ENCODE results near the gene ENOSF1.
A peak's percentile ranks its signal among the peaks of the same experiment; 100 is the strongest.

Gene ENOSF1

GRCh38 chr18:711657-712400, 601 bp downstream of the ENOSF1 start:
- WGBS (ENCODE audit: extremely low coverage, insufficient coverage, low lambda C conversion rate) = no CpG with 5 or more reads among the region's 42 CpGs
- no peaks in the 10 kb centered on the region for H3K4me1 ChIP-seq (ENCODE audit: control insufficient read depth, low read depth, low read length)
- H3K36me3 ChIP-seq (ENCODE audit: control insufficient read depth, insufficient read depth, low read length) = no peaks in the 10 kb centered on the region
- no peak overlapping the region for H2BK5ac ChIP-seq (ENCODE audit: low read length)
- H3K27ac ChIP-seq (ENCODE audit: low read depth, low read length) = peak overlapping the region; percentile 67
- H3K4me2 ChIP-seq (ENCODE audit: low read length) = peak overlapping the region; percentile 99
- no peak overlapping the region for H3K23ac ChIP-seq (ENCODE audit: low read length)
- H3K9ac ChIP-seq (ENCODE audit: low read length) = peak overlapping the region; percentile 93
- H3K4me3 ChIP-seq (ENCODE audit: low read length) = peak overlapping the region; percentile 88
- H3K4ac ChIP-seq (ENCODE audit: low read depth, low read length) = no peak overlapping the region
- H2BK120ac ChIP-seq (ENCODE audit: low read depth, low read length) = no peak overlapping the region
- H4K5ac ChIP-seq (ENCODE audit: low read length) = no peak overlapping the region
- peaks cover 13% of the 10 kb centered on the region for H3K79me2 ChIP-seq (ENCODE audit: control insufficient read depth, insufficient read depth, low read length)
- peak; percentile 74 for DNase-seq
- H2AK5ac ChIP-seq (ENCODE audit: low read length) = peak overlapping the region; percentile 72
- peak overlapping the region; percentile 69 for H3K18ac ChIP-seq (ENCODE audit: low read length)
- H4K8ac ChIP-seq (ENCODE audit: low read depth, low read length) = no peak overlapping the region
- peaks cover 11% of the 10 kb centered on the region for H3K79me1 ChIP-seq (ENCODE audit: low read length)
- peak overlapping the region; percentile 93 for H3K56ac ChIP-seq (ENCODE audit: low read length)
- H3K27me3 ChIP-seq (ENCODE audit: insufficient read depth, low read length, poor library complexity) = no peaks in the 10 kb centered on the region
- H2BK15ac ChIP-seq (replicated peaks; ENCODE audit: low read depth) = no peak overlapping the region

GRCh38 chr18:711310-711656, 1.1 kb downstream of the ENOSF1 start:
- peak; percentile 43 for DNase-seq
- Histone ChIP-seq H4K8ac (ENCODE audit: low read depth, low read length) (no peak overlapping the region), H3K36me3 (ENCODE audit: control insufficient read depth, insufficient read depth, low read length) (no peaks in the 10 kb centered on the region), H3K18ac (ENCODE audit: low read length) (no peak overlapping the region), H3K27ac (ENCODE audit: low read depth, low read length) (no peak overlapping the region), H3K27me3 (ENCODE audit: insufficient read depth, low read length, poor library complexity) (no peaks in the 10 kb centered on the region), H3K23ac (ENCODE audit: low read length) (no peak overlapping the region), H3K9ac (ENCODE audit: low read length) (peak overlapping the region; percentile 93), H2BK15ac (replicated peaks; ENCODE audit: low read depth) (no peak overlapping the region), H3K4me3 (ENCODE audit: low read length) (peak overlapping the region; percentile 88), H2BK120ac (ENCODE audit: low read depth, low read length) (no peak overlapping the region), H3K4me1 (ENCODE audit: control insufficient read depth, low read depth, low read length) (no peaks in the 10 kb centered on the region), H2BK5ac (ENCODE audit: low read length) (no peak overlapping the region), H3K79me1 (ENCODE audit: low read length) (peaks cover 11% of the 10 kb centered on the region), H3K4ac (ENCODE audit: low read depth, low read length) (no peak overlapping the region), H4K5ac (ENCODE audit: low read length) (no peak overlapping the region), H3K56ac (ENCODE audit: low read length) (peak overlapping the region; percentile 93), H2AK5ac (ENCODE audit: low read length) (peak overlapping the region; percentile 72), H3K79me2 (ENCODE audit: control insufficient read depth, insufficient read depth, low read length) (peaks cover 13% of the 10 kb centered on the region), H3K4me2 (ENCODE audit: low read length) (peak overlapping the region; percentile 99)
- WGBS (ENCODE audit: extremely low coverage, insufficient coverage, low lambda C conversion rate) = no CpG with 5 or more reads among the region's 8 CpGs

GRCh38 chr18:710418-711300, 1.8 kb downstream of the ENOSF1 start:
- H3K79me2 ChIP-seq (ENCODE audit: control insufficient read depth, insufficient read depth, low read length) = peaks cover 13% of the 10 kb centered on the region

GRCh38 chr18:709771-710170, 2.7 kb downstream of the ENOSF1 start:
- H3K36me3 ChIP-seq (ENCODE audit: control insufficient read depth, insufficient read depth, low read length) = peaks cover 3% of the 10 kb centered on the region
- H3K27ac ChIP-seq (ENCODE audit: low read depth, low read length) = no peak overlapping the region
- H3K4me1 ChIP-seq (ENCODE audit: control insufficient read depth, low read depth, low read length) = no peaks in the 10 kb centered on the region

More at GRCh38 chr18:710418-711300, 1.8 kb downstream of the ENOSF1 start:
- H3K4ac ChIP-seq (ENCODE audit: low read depth, low read length) = no peak overlapping the region
- no peak overlapping the region for H3K56ac ChIP-seq (ENCODE audit: low read length)
- no peak overlapping the region for H2BK5ac ChIP-seq (ENCODE audit: low read length)
- H4K8ac ChIP-seq (ENCODE audit: low read depth, low read length) = no peak overlapping the region
- no CpG with 5 or more reads among the region's 3 CpGs for WGBS (ENCODE audit: extremely low coverage, insufficient coverage, low lambda C conversion rate)
- H3K4me3 ChIP-seq (ENCODE audit: low read length) = no peak overlapping the region
- H2BK120ac ChIP-seq (ENCODE audit: low read depth, low read length) = no peak overlapping the region
- H3K18ac ChIP-seq (ENCODE audit: low read length) = no peak overlapping the region
- peaks cover 11% of the 10 kb centered on the region for H3K79me1 ChIP-seq (ENCODE audit: low read length)
- H3K36me3 ChIP-seq (ENCODE audit: control insufficient read depth, insufficient read depth, low read length) = no peaks in the 10 kb centered on the region
- H3K9ac ChIP-seq (ENCODE audit: low read length) = no peak overlapping the region
- H3K27ac ChIP-seq (ENCODE audit: low read depth, low read length) = no peak overlapping the region
- no peaks in the 10 kb centered on the region for H3K4me1 ChIP-seq (ENCODE audit: control insufficient read depth, low read depth, low read length)
- H3K4me2 ChIP-seq (ENCODE audit: low read length) = no peak overlapping the region
- H2AK5ac ChIP-seq (ENCODE audit: low read length) = no peak overlapping the region
- H3K27me3 ChIP-seq (ENCODE audit: insufficient read depth, low read length, poor library complexity) = no peaks in the 10 kb centered on the region
- DNase-seq = no peak
- no peak overlapping the region for H4K5ac ChIP-seq (ENCODE audit: low read length)
- H3K23ac ChIP-seq (ENCODE audit: low read length) = no peak overlapping the region
- no peak overlapping the region for H2BK15ac ChIP-seq (replicated peaks; ENCODE audit: low read depth)

GRCh38 chr18:708096-708495, 4.3 kb downstream of the ENOSF1 start:
- no peak overlapping the region for H3K9ac ChIP-seq (ENCODE audit: low read length)
- no peak overlapping the region for H3K27ac ChIP-seq (ENCODE audit: low read depth, low read length)
- WGBS (ENCODE audit: extremely low coverage, insufficient coverage, low lambda C conversion rate) = no CpG with 5 or more reads among the region's 10 CpGs

More at GRCh38 chr18:709771-710170, 2.7 kb downstream of the ENOSF1 start:
- Histone ChIP-seq H3K79me1 (ENCODE audit: low read length) (peaks cover 11% of the 10 kb centered on the region), H3K27me3 (ENCODE audit: insufficient read depth, low read length, poor library complexity) (no peaks in the 10 kb centered on the region), H3K18ac (ENCODE audit: low read length) (no peak overlapping the region), H3K9ac (ENCODE audit: low read length) (no peak overlapping the region), H2BK120ac (ENCODE audit: low read depth, low read length) (no peak overlapping the region), H3K79me2 (ENCODE audit: control insufficient read depth, insufficient read depth, low read length) (peaks cover 13% of the 10 kb centered on the region), H3K4me3 (ENCODE audit: low read length) (no peak overlapping the region), H3K4ac (ENCODE audit: low read depth, low read length) (no peak overlapping the region), H4K8ac (ENCODE audit: low read depth, low read length) (no peak overlapping the region), H3K56ac (ENCODE audit: low read length) (no peak overlapping the region), H2AK5ac (ENCODE audit: low read length) (no peak overlapping the region), H4K5ac (ENCODE audit: low read length) (no peak overlapping the region), H3K23ac (ENCODE audit: low read length) (no peak overlapping the region), H3K4me2 (ENCODE audit: low read length) (no peak overlapping the region), H2BK15ac (replicated peaks; ENCODE audit: low read depth) (no peak overlapping the region), H2BK5ac (ENCODE audit: low read length) (no peak overlapping the region)
- peak; percentile 55 for DNase-seq
- no CpG with 5 or more reads among the region's 1 CpG for WGBS (ENCODE audit: extremely low coverage, insufficient coverage, low lambda C conversion rate)

More at GRCh38 chr18:708096-708495, 4.3 kb downstream of the ENOSF1 start:
- H2BK15ac ChIP-seq (replicated peaks; ENCODE audit: low read depth) = no peak overlapping the region
- H3K79me1 ChIP-seq (ENCODE audit: low read length) = peaks cover 11% of the 10 kb centered on the region
- no peak overlapping the region for H2AK5ac ChIP-seq (ENCODE audit: low read length)
- H3K27me3 ChIP-seq (ENCODE audit: insufficient read depth, low read length, poor library complexity) = no peaks in the 10 kb centered on the region
- H3K36me3 ChIP-seq (ENCODE audit: control insufficient read depth, insufficient read depth, low read length) = peaks cover 3% of the 10 kb centered on the region
- peaks cover 13% of the 10 kb centered on the region for H3K79me2 ChIP-seq (ENCODE audit: control insufficient read depth, insufficient read depth, low read length)
- H3K4me2 ChIP-seq (ENCODE audit: low read length) = no peak overlapping the region
- H4K8ac ChIP-seq (ENCODE audit: low read depth, low read length) = no peak overlapping the region
- H2BK5ac ChIP-seq (ENCODE audit: low read length) = no peak overlapping the region
- no peak overlapping the region for H4K5ac ChIP-seq (ENCODE audit: low read length)
- no peak for DNase-seq
- H3K56ac ChIP-seq (ENCODE audit: low read length) = no peak overlapping the region
- H2BK120ac ChIP-seq (ENCODE audit: low read depth, low read length) = no peak overlapping the region
- H3K4me3 ChIP-seq (ENCODE audit: low read length) = no peak overlapping the region
- no peaks in the 10 kb centered on the region for H3K4me1 ChIP-seq (ENCODE audit: control insufficient read depth, low read depth, low read length)
- H3K4ac ChIP-seq (ENCODE audit: low read depth, low read length) = no peak overlapping the region
- no peak overlapping the region for H3K18ac ChIP-seq (ENCODE audit: low read length)
- no peak overlapping the region for H3K23ac ChIP-seq (ENCODE audit: low read length)
